ENCODE data around the gene MEOX2.

DNA sequence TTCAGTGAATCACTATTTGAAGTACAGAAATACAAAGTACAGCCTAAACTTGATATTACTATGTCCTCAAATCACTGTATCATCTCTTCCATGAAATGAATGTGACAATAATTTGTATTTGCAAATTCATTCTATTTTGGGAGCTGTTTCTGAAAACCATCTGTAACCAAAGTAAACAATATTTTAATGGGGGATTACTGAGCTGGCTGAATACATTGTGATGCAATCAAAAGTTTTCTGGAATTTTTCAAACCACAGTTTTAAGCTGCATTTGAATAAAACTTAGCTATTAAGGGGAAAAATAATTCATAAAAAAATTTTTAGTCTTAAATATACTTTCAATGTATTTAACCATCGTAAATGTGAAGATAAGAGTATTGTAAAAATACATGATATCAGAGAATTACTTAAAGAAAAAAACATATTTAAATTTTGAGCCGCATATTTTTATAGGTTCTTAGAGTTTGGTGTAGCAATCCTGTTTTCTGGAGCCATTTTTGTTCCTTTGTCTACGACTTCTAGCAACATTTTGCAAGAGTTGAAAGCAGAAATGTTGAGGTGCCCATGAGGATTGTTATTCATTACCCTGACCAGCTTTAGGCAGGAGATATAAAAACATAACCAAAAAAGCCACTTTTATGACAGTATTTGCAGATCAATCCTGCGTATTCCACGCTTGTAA, 78.8 kb downstream of the MEOX2 start:
- no peak for TF ChIP-seq GATA2 (IDR thresholded peaks at IDR 0.05; ENCODE audit: low read depth, low read length)
- no peak for TF ChIP-seq GATA3 (IDR thresholded peaks at IDR 0.05; ENCODE audit: low read depth, low read length)

Measured in SH-SY5Y (cell line).